ENCODE measurements around the gene KRTAP10-6. TPM values are rescaled to one million over a fixed set of nuclear protein-coding genes. Genes with fewer than 3 reads are reported as not detected.
"Not testable (repeated sequence)": the region's sequence is repeated elsewhere in the genome, so short reads cannot be mapped to it uniquely, and the experiment has no call there.

Gene KRTAP10-6
- total RNA-seq, 1 experiment from 2014 or later, result 0.39 TPM

- TF ChIP-seq CTCF (conservative IDR thresholded peaks at IDR 0.05; ENCODE audit: low read depth, low read length) (no peak), EZH2 (IDR thresholded peaks at IDR 0.05; ENCODE audit: borderline replicate concordance, low read depth, low read length, poor library complexity, severe bottlenecking) (no peak)
- intact Hi-C loops (cut with micrococcal nuclease; ENCODE audit: unreplicated experiment), result no loop called here
- Histone ChIP-seq H3K27ac (ENCODE audit: low read depth, low read length, poor library complexity, severe bottlenecking) (no peak overlapping the region), H3K27me3 (replicated peaks; ENCODE audit: insufficient read depth, low read depth, low read length, poor library complexity) (no peaks in the 10 kb centered on the region), H3K36me3 (ENCODE audit: insufficient read depth, low read length, poor library complexity, severe bottlenecking) (no peaks in the 10 kb centered on the region), H3K4me3 (ENCODE audit: low read depth, low read length, poor library complexity, severe bottlenecking) (no peak overlapping the region), H3K4me1 (ENCODE audit: insufficient read depth, low read length, poor library complexity, severe bottlenecking) (no peaks in the 10 kb centered on the region), H3K9me3 (ENCODE audit: low read depth, low read length, poor library complexity, severe bottlenecking) (peaks cover 16% of the 10 kb centered on the region)
- DNase-seq (ENCODE audit: low spot score), result no peak
- no TSS peak for BruUV-seq (replicated peaks)
- ChIA-PET CTCF (no interaction called here), POLR2A (ENCODE audit: low non-redundant PET) (no interaction called here)
Measured at GRCh38 chr21:44630440-44630839, 38.1 kb upstream of the KRTAP10-6 start.

GRCh38 chr21:44628707-44629391 lies 36.5 kb upstream of the KRTAP10-6 start:
- no peak for DNase-seq (ENCODE audit: low spot score)
- POLR2A ChIA-PET (ENCODE audit: low non-redundant PET), result no interaction called here
- no peak for TF ChIP-seq CTCF (conservative IDR thresholded peaks at IDR 0.05; ENCODE audit: low read depth, low read length)

DNA sequence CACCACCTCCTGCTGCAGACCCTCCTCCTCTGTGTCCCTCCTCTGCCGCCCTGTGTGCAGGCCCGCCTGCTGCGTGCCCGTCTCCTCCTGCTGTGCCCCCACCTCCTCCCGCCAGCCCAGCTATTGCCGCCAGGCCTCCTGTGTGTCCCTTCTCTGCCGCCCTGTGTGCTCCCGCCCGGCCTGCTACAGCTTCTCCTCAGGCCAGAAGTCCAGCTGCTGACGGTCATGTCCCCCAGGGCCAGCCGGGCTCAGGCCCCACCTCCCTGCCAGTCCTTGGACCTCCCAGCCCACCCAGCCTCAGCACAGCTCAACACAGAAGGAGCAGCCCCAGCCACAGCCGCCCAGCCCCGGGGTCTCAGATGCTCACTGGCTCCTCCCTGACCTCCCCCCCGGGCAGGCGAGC lies 35.5 kb upstream of the KRTAP10-6 start:
- DNase-seq (ENCODE audit: low spot score); H3K4me3 ChIP-seq (ENCODE audit: low read depth, low read length, poor library complexity, severe bottlenecking); BruUV-seq (replicated peaks); H3K27me3 ChIP-seq (replicated peaks; ENCODE audit: insufficient read depth, low read depth, low read length, poor library complexity); H3K36me3 ChIP-seq (ENCODE audit: insufficient read depth, low read length, poor library complexity, severe bottlenecking); CTCF ChIA-PET; H3K4me1 ChIP-seq (ENCODE audit: insufficient read depth, low read length, poor library complexity, severe bottlenecking); H3K27ac ChIP-seq (ENCODE audit: low read depth, low read length, poor library complexity, severe bottlenecking); intact Hi-C loops (cut with micrococcal nuclease; ENCODE audit: unreplicated experiment); POLR2A ChIA-PET (ENCODE audit: low non-redundant PET): not testable (repeated sequence)
- H3K9me3 ChIP-seq (ENCODE audit: low read depth, low read length, poor library complexity, severe bottlenecking), result peaks cover 36% of the 10 kb centered on the region

More at GRCh38 chr21:44628707-44629391, 36.5 kb upstream of the KRTAP10-6 start:
- intact Hi-C loops (cut with micrococcal nuclease; ENCODE audit: unreplicated experiment), result no loop called here
- Histone ChIP-seq H3K4me1 (ENCODE audit: insufficient read depth, low read length, poor library complexity, severe bottlenecking) (no peaks in the 10 kb centered on the region), H3K27me3 (replicated peaks; ENCODE audit: insufficient read depth, low read depth, low read length, poor library complexity) (no peaks in the 10 kb centered on the region), H3K36me3 (ENCODE audit: insufficient read depth, low read length, poor library complexity, severe bottlenecking) (no peaks in the 10 kb centered on the region), H3K27ac (ENCODE audit: low read depth, low read length, poor library complexity, severe bottlenecking) (no peak overlapping the region), H3K9me3 (ENCODE audit: low read depth, low read length, poor library complexity, severe bottlenecking) (peaks cover 26% of the 10 kb centered on the region), H3K4me3 (ENCODE audit: low read depth, low read length, poor library complexity, severe bottlenecking) (no peak overlapping the region)
- CTCF ChIA-PET, result no interaction called here
- no TSS peak for BruUV-seq (replicated peaks)

DNA sequence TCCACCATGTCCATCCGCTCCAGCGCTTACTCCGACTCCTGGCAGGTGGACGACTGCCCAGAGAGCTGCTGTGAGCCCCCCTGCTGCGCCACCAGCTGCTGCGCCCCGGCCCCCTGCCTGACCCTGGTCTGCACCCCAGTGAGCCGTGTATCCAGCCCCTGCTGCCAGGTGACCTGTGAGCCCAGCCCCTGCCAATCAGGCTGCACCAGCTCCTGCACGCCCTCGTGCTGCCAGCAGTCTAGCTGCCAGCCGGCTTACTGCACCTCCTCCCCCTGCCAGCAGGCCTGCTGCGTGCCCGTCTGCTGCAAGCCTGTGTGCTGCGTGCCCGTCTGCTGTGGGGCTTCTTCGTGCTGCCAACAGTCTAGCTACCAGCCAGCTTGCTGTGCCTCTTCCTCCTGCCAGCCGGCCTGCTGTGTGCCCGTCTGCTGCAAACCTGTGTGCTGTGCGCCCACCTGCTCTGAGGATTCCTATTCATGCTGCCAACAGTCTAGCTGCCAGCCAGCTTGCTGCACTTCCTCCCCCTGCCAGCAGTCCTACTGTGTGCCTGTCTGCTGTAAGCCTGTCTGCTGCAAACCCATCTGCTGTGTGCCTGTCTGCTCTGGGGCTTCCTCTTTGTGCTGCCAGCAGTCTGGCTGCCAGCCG lies 35.0 kb upstream of the KRTAP10-6 start:
- CTCF ChIA-PET; H3K4me1 ChIP-seq (ENCODE audit: insufficient read depth, low read length, poor library complexity, severe bottlenecking); POLR2A ChIA-PET (ENCODE audit: low non-redundant PET); H3K27ac ChIP-seq (ENCODE audit: low read depth, low read length, poor library complexity, severe bottlenecking); intact Hi-C loops (cut with micrococcal nuclease; ENCODE audit: unreplicated experiment); H3K4me3 ChIP-seq (ENCODE audit: low read depth, low read length, poor library complexity, severe bottlenecking); BruUV-seq (replicated peaks); H3K36me3 ChIP-seq (ENCODE audit: insufficient read depth, low read length, poor library complexity, severe bottlenecking); DNase-seq (ENCODE audit: low spot score); H3K27me3 ChIP-seq (replicated peaks; ENCODE audit: insufficient read depth, low read depth, low read length, poor library complexity): not testable (repeated sequence)
- peaks cover 35% of the 10 kb centered on the region for H3K9me3 ChIP-seq (ENCODE audit: low read depth, low read length, poor library complexity, severe bottlenecking)
